Loucy (cell line): ENCODE results near the gene RALGAPB.

ENCODE experiments used
- CTCF ChIP-seq: fragments of 200-600 bp; sonication (generic); conservative IDR thresholded peaks from 2 replicates; pipeline ENCODE4 v1.5.1; 2014; ENCODE audit warnings: mild to moderate bottlenecking, antibody characterized with exemption, low read length
- EZH2phosphoT487 ChIP-seq: fragments of 200-600 bp; IDR thresholded peaks from 2 replicates; pipeline ENCODE4 v1.6.1; 2018; ENCODE audit warnings: antibody characterized with exemption, mild to moderate bottlenecking, moderate library complexity, borderline replicate concordance

GRCh38 chr20:38589351-38589750, 116.7 kb downstream of the RALGAPB start:
- TF ChIP-seq CTCF (no peak), EZH2phosphoT487 (no peak)
